PC-3 (cell line): ENCODE measurements around the gene SGCD.

Source experiments
- EZH2phosphoT487 ChIP-seq: fragments of 300-600 bp; sonication (generic); IDR thresholded peaks from 2 replicates; pipeline ENCODE4 v1.6.1; 2018; ENCODE audit warnings: mild to moderate bottlenecking, antibody characterized with exemption, low read length, borderline replicate concordance
- TF ChIP-seq, protein P1 (sequence below): fragments of 300-600 bp; sonication (generic); conservative IDR thresholded peaks from 2 replicates; pipeline ENCODE4 v1.5.1; 2017; ENCODE audit warnings: antibody characterized with exemption, low read depth, mild to moderate bottlenecking, low read length

DNA sequence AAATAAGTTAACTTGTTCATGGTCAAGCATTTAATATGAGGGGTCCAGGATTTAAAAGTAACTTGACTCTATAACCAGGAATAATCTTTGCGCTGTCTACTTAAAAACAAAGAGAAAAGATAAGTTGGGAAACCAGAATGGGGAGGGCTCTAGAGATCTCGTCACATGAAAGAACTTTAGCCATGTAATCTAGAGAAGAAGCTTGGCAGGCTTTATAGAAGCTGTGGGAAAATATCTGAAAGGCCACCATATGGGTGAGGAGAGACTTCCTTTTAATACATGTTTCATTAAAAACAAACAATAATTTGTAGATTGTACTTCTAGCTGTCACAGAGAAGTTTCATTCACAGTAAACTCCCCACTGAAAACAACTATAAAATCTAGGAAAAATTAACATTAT lies 476.4 kb downstream of the SGCD start:
- TF ChIP-seq, protein P1, sequence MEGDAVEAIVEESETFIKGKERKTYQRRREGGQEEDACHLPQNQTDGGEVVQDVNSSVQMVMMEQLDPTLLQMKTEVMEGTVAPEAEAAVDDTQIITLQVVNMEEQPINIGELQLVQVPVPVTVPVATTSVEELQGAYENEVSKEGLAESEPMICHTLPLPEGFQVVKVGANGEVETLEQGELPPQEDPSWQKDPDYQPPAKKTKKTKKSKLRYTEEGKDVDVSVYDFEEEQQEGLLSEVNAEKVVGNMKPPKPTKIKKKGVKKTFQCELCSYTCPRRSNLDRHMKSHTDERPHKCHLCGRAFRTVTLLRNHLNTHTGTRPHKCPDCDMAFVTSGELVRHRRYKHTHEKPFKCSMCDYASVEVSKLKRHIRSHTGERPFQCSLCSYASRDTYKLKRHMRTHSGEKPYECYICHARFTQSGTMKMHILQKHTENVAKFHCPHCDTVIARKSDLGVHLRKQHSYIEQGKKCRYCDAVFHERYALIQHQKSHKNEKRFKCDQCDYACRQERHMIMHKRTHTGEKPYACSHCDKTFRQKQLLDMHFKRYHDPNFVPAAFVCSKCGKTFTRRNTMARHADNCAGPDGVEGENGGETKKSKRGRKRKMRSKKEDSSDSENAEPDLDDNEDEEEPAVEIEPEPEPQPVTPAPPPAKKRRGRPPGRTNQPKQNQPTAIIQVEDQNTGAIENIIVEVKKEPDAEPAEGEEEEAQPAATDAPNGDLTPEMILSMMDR, result no peak
- no peak for TF ChIP-seq EZH2phosphoT487
